Trophoblast cell (in vitro differentiated cells and primary cell): Measurements from ENCODE around the gene ZNF562.

ENCODE experiments used
- DNase-seq, 2 donors: peaks; one replicate each; pipeline ENCODE4 v3.0.0-alpha.2; 2016
- H2AFZ ChIP-seq: 2 replicates; pipeline ENCODE4 v1.6.1; 2013; ENCODE audit warnings: low read length, moderate library complexity, mild to moderate bottlenecking; ENCODE audit not compliant: insufficient read depth, poor library complexity
- H2AK5ac ChIP-seq: 2 replicates; pipeline ENCODE4 v1.6.1; 2013; ENCODE audit warnings: mild to moderate bottlenecking, low read length
- H2BK120ac ChIP-seq: 2 replicates; pipeline ENCODE4 v1.6.1; 2013; ENCODE audit warnings: low read length, mild to moderate bottlenecking, moderate library complexity; ENCODE audit not compliant: insufficient read depth, poor library complexity
- H2BK12ac ChIP-seq: 2 replicates; pipeline ENCODE4 v1.6.1; 2013; ENCODE audit warnings: mild to moderate bottlenecking, low read length, moderate library complexity
- H2BK5ac ChIP-seq: 2 replicates; pipeline ENCODE4 v1.6.1; 2013; ENCODE audit warnings: low read length, low read depth, moderate library complexity, mild to moderate bottlenecking; ENCODE audit not compliant: poor library complexity
- H3K14ac ChIP-seq: 2 replicates; pipeline ENCODE4 v1.6.1; 2013; ENCODE audit warnings: mild to moderate bottlenecking, low read length
- H3K18ac ChIP-seq: 2 replicates; pipeline ENCODE4 v1.6.1; 2013; ENCODE audit warnings: mild to moderate bottlenecking, low read length
- H3K23ac ChIP-seq: 2 replicates; pipeline ENCODE4 v1.6.1; 2013; ENCODE audit warnings: low read length
- H3K27ac ChIP-seq: 2 replicates; pipeline ENCODE4 v1.5.1; 2013; ENCODE audit warnings: low read depth, mild to moderate bottlenecking, inconsistent platforms, low read length, moderate library complexity
- H3K27me3 ChIP-seq: 2 replicates; pipeline ENCODE4 v1.6.1; 2013; ENCODE audit warnings: inconsistent platforms, mild to moderate bottlenecking, low read length, moderate library complexity; ENCODE audit not compliant: insufficient read depth
- H3K36me3 ChIP-seq, 2 experiments: 1 replicate in 1 of 2; 2 replicates in 1 of 2; pipeline ENCODE4 v1.6.1; 2013; ENCODE audit warnings: low read length in 2 of 2, mild to moderate bottlenecking in 2 of 2, moderate library complexity in 1 of 2; ENCODE audit not compliant: insufficient read depth in 2 of 2, control insufficient read depth in 1 of 2
- H3K4ac ChIP-seq: 2 replicates; pipeline ENCODE4 v1.6.1; 2013; ENCODE audit warnings: low read depth, mild to moderate bottlenecking, low read length, moderate library complexity
- H3K4me1 ChIP-seq, 2 experiments: 1 replicate in 1 of 2; 2 replicates in 1 of 2; pipeline ENCODE4 v1.6.1; 2013; ENCODE audit warnings: low read length in 2 of 2, mild to moderate bottlenecking in 2 of 2, moderate library complexity in 1 of 2; ENCODE audit not compliant: insufficient read depth in 2 of 2, control insufficient read depth in 1 of 2
- H3K4me2 ChIP-seq: 2 replicates; pipeline ENCODE4 v1.6.1; 2013; ENCODE audit warnings: inconsistent platforms, mild to moderate bottlenecking, low read length, moderate library complexity
- H3K4me3 ChIP-seq: 2 replicates; pipeline ENCODE4 v1.5.1; 2013; ENCODE audit warnings: mild to moderate bottlenecking, low read depth, low read length, inconsistent platforms
- H3K79me1 ChIP-seq: one replicate; pipeline ENCODE4 v1.6.1; 2013; ENCODE audit warnings: low read length
- H3K79me2 ChIP-seq: 2 replicates; pipeline ENCODE4 v1.6.1; 2013; ENCODE audit warnings: low read length, mild to moderate bottlenecking; ENCODE audit not compliant: control insufficient read depth, insufficient read depth, poor library complexity
- H3K9ac ChIP-seq: 2 replicates; pipeline ENCODE4 v1.6.1; 2013; ENCODE audit warnings: mild to moderate bottlenecking, low read length
- H3K9me3 ChIP-seq: 2 replicates; pipeline ENCODE4 v1.6.1; 2013; ENCODE audit warnings: low read depth, mild to moderate bottlenecking, control low read depth, inconsistent platforms, low read length; ENCODE audit not compliant: insufficient read depth
- H4K12ac ChIP-seq: 2 replicates; pipeline ENCODE4 v1.6.1; 2013; ENCODE audit warnings: low read depth, mild to moderate bottlenecking, low read length, moderate library complexity
- H4K8ac ChIP-seq: 2 replicates; pipeline ENCODE4 v1.6.1; 2013; ENCODE audit warnings: low read depth, mild to moderate bottlenecking, low read length, moderate library complexity
- H4K91ac ChIP-seq: one replicate; pipeline ENCODE4 v1.6.1; 2013; ENCODE audit warnings: low read depth, mild to moderate bottlenecking, low read length, moderate library complexity
- WGBS: extraction: QIAGEN DNeasy Blood & Tissue Kit; methylation state at CpG from one replicate; pipeline ENCODE4 v1.1.7; 2013; ENCODE audit warnings: missing lambda C conversion rate; ENCODE audit not compliant: insufficient read length, insufficient coverage; ENCODE audit errors: extremely low coverage; 5-methylcytosine and 5-hydroxymethylcytosine counted together

The ZNF562 gene

DNA sequence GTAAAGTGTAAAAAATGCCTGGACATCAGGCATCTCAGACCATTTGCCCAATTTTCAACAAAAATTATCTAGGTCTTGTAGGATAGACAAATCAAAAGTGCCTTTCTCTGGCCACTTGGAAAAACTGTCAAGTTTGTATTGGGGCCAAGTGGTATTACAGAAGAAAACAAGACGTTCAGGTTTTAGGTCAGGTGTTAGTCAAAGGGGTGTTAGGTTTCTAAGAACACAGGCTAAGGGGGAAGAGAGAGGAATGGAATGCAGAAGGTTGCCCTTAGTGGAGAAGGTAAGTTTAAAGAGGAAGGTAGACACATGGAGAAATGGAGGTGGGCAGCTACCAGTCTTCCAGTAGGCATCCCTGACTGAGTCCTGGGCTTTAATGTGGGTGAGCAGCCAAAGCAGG is 33.9 kb downstream of the ZNF562 start:
- no peak for DNase-seq

GRCh38 chr19:9636018-9636417 is 38.9 kb downstream of the ZNF562 start:
- H3K4me1 ChIP-seq: no peaks in the 10 kb centered on the region
- H4K91ac ChIP-seq: no peak overlapping the region
- no peak overlapping the region for H3K4ac ChIP-seq
- no peak overlapping the region for H2AFZ ChIP-seq
- no peak overlapping the region for H3K18ac ChIP-seq
- no peak for DNase-seq
- H3K23ac ChIP-seq: no peak overlapping the region
- H2BK5ac ChIP-seq: no peak overlapping the region
- H4K8ac ChIP-seq: no peak overlapping the region
- no peak overlapping the region for H3K4me2 ChIP-seq
- peaks cover 3 to 15% of the 10 kb centered on the region in 2 experiments for H3K36me3 ChIP-seq
- no peaks in the 10 kb centered on the region for H3K79me1 ChIP-seq
- no peak overlapping the region for H2AK5ac ChIP-seq
- WGBS: no CpG with 5 or more reads among the region's 5 CpGs
- H2BK120ac ChIP-seq: no peak overlapping the region
- no peaks in the 10 kb centered on the region for H3K79me2 ChIP-seq
- H3K9ac ChIP-seq: no peak overlapping the region
- H3K4me3 ChIP-seq: no peak overlapping the region
- H3K27me3 ChIP-seq: no peaks in the 10 kb centered on the region
- H2BK12ac ChIP-seq: no peak overlapping the region
- H3K9me3 ChIP-seq: no peaks in the 10 kb centered on the region
- H3K14ac ChIP-seq: no peak overlapping the region
- no peak overlapping the region for H4K12ac ChIP-seq
- no peak overlapping the region for H3K27ac ChIP-seq

More for the DNA sequence above, 33.9 kb downstream of the ZNF562 start:
- no peaks in the 10 kb centered on the region for H3K4me1 ChIP-seq
- no peak overlapping the region for H3K27ac ChIP-seq
- no peaks in the 10 kb centered on the region for H3K79me2 ChIP-seq
- H3K9me3 ChIP-seq: peaks cover 2% of the 10 kb centered on the region
- no peak overlapping the region for H2BK5ac ChIP-seq
- no peak overlapping the region for H3K14ac ChIP-seq
- no peak overlapping the region for H2BK120ac ChIP-seq
- no peaks in the 10 kb centered on the region for H3K27me3 ChIP-seq
- no peak overlapping the region for H4K91ac ChIP-seq
- WGBS: no CpG with 5 or more reads among the region's 1 CpG
- no peak overlapping the region for H3K9ac ChIP-seq
- no peak overlapping the region for H4K8ac ChIP-seq
- no peak overlapping the region for H4K12ac ChIP-seq
- no peak overlapping the region for H2AFZ ChIP-seq
- H3K4me3 ChIP-seq: no peak overlapping the region
- H3K23ac ChIP-seq: no peak overlapping the region
- H2AK5ac ChIP-seq: no peak overlapping the region
- H3K18ac ChIP-seq: no peak overlapping the region
- no peak overlapping the region for H3K4me2 ChIP-seq
- H3K4ac ChIP-seq: no peak overlapping the region
- no peak overlapping the region for H2BK12ac ChIP-seq
- H3K36me3 ChIP-seq: peaks cover 2 to 8% of the 10 kb centered on the region in 2 experiments
- no peaks in the 10 kb centered on the region for H3K79me1 ChIP-seq

GRCh38 chr19:9627856-9628255 is 47.0 kb downstream of the ZNF562 start:
- Histone ChIP-seq H4K91ac (no peak overlapping the region), H3K9me3 (no peaks in the 10 kb centered on the region), H2AK5ac (no peak overlapping the region), H4K8ac (no peak overlapping the region), H3K27me3 (no peaks in the 10 kb centered on the region), H2AFZ (no peak overlapping the region), H2BK120ac (no peak overlapping the region), H3K4me3 (no peak overlapping the region), H3K9ac (no peak overlapping the region), H3K18ac (no peak overlapping the region), H3K4me2 (no peak overlapping the region), H3K4ac (no peak overlapping the region), H3K23ac (no peak overlapping the region), H3K14ac (no peak overlapping the region), H4K12ac (no peak overlapping the region), H3K36me3 (peaks cover 0 to 7% of the 10 kb centered on the region in 2 experiments), H3K27ac (no peak overlapping the region), H3K79me2 (no peaks in the 10 kb centered on the region), H3K79me1 (no peaks in the 10 kb centered on the region), H3K4me1 (no peaks in the 10 kb centered on the region), H2BK5ac (no peak overlapping the region), H2BK12ac (no peak overlapping the region)
- WGBS: no CpG with 5 or more reads among the region's 2 CpGs
- no peak for DNase-seq

- no peak overlapping the region for H2BK120ac ChIP-seq
- no peak overlapping the region for H3K4ac ChIP-seq
- no peak overlapping the region for H3K18ac ChIP-seq
- H4K91ac ChIP-seq: no peak overlapping the region
- H3K4me3 ChIP-seq: no peak overlapping the region
- H3K27me3 ChIP-seq: no peaks in the 10 kb centered on the region
- H3K4me1 ChIP-seq: peaks cover 5 to 6% of the 10 kb centered on the region in 2 experiments
- peaks cover 10 to 18% of the 10 kb centered on the region in 2 experiments for H3K36me3 ChIP-seq
- H3K23ac ChIP-seq: no peak overlapping the region
- no peak overlapping the region for H4K8ac ChIP-seq
- H3K4me2 ChIP-seq: no peak overlapping the region
- WGBS: no CpG with 5 or more reads among the region's 2 CpGs
- no peaks in the 10 kb centered on the region for H3K9me3 ChIP-seq
- H3K79me1 ChIP-seq: peaks cover 9% of the 10 kb centered on the region
- H2BK12ac ChIP-seq: no peak overlapping the region
- H2AFZ ChIP-seq: no peak overlapping the region
- H3K27ac ChIP-seq: peak overlapping the region; percentile 73
- no peak overlapping the region for H3K9ac ChIP-seq
- no peak overlapping the region for H2AK5ac ChIP-seq
- no peak for DNase-seq
- H2BK5ac ChIP-seq: no peak overlapping the region
- peaks cover 8% of the 10 kb centered on the region for H3K79me2 ChIP-seq
- H4K12ac ChIP-seq: no peak overlapping the region
- no peak overlapping the region for H3K14ac ChIP-seq
Observed at GRCh38 chr19:9622531-9622930, 52.4 kb downstream of the ZNF562 start.
